PC-3 (cell line): ENCODE results near the gene TNFRSF6B.

ENCODE experiments used
- CTCF ChIP-seq: fragments of 300-600 bp; sonication (generic); conservative IDR thresholded peaks from 2 replicates; pipeline ENCODE4 v1.5.1; 2017; ENCODE audit warnings: antibody characterized with exemption, low read depth, mild to moderate bottlenecking, low read length
- EZH2phosphoT487 ChIP-seq: fragments of 300-600 bp; sonication (generic); IDR thresholded peaks from 2 replicates; pipeline ENCODE4 v1.6.1; 2018; ENCODE audit warnings: mild to moderate bottlenecking, antibody characterized with exemption, low read length, borderline replicate concordance

GRCh38 chr20:63661108-63661507, 35.3 kb upstream of the TNFRSF6B start:
- TF ChIP-seq EZH2phosphoT487 (no peak), CTCF (no peak)
